HL-60 (cell line): Measurements from ENCODE around the gene AGBL4.

Experiments used
- CTCF ChIP-seq: IDR thresholded peaks from one replicate; pipeline ENCODE4 v1.5.1; 2011; ENCODE audit warnings: low read length, control low read depth, inconsistent platforms; ENCODE audit not compliant: insufficient read depth
- TF ChIP-seq, protein P1 (sequence below): IDR thresholded peaks from 2 replicates; pipeline ENCODE4 v1.6.1; 2012; ENCODE audit warnings: low read depth; ENCODE audit not compliant: insufficient replicate concordance

- TF ChIP-seq CTCF, result no peak
- TF ChIP-seq, protein P1, sequence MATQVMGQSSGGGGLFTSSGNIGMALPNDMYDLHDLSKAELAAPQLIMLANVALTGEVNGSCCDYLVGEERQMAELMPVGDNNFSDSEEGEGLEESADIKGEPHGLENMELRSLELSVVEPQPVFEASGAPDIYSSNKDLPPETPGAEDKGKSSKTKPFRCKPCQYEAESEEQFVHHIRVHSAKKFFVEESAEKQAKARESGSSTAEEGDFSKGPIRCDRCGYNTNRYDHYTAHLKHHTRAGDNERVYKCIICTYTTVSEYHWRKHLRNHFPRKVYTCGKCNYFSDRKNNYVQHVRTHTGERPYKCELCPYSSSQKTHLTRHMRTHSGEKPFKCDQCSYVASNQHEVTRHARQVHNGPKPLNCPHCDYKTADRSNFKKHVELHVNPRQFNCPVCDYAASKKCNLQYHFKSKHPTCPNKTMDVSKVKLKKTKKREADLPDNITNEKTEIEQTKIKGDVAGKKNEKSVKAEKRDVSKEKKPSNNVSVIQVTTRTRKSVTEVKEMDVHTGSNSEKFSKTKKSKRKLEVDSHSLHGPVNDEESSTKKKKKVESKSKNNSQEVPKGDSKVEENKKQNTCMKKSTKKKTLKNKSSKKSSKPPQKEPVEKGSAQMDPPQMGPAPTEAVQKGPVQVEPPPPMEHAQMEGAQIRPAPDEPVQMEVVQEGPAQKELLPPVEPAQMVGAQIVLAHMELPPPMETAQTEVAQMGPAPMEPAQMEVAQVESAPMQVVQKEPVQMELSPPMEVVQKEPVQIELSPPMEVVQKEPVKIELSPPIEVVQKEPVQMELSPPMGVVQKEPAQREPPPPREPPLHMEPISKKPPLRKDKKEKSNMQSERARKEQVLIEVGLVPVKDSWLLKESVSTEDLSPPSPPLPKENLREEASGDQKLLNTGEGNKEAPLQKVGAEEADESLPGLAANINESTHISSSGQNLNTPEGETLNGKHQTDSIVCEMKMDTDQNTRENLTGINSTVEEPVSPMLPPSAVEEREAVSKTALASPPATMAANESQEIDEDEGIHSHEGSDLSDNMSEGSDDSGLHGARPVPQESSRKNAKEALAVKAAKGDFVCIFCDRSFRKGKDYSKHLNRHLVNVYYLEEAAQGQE, result no peak
Measured at GRCh38 chr1:49208712-49209111, 815.0 kb downstream of the AGBL4 start.
